GM10266 (cell line): ENCODE data around the gene ZBTB11.
"Not testable (repeated sequence)": the region's sequence is repeated elsewhere in the genome, so short reads cannot be mapped to it uniquely, and the experiment has no call there.

Source experiments
- DNase-seq: peaks from one replicate; pipeline ENCODE4 v3.0.0; 2012; ENCODE audit errors: extremely low spot score
- CTCF ChIP-seq: IDR thresholded peaks from 2 replicates; pipeline ENCODE4 v1.5.1; 2012; ENCODE audit warnings: mild to moderate bottlenecking, low read depth; ENCODE audit not compliant: control insufficient read depth, insufficient read depth; ENCODE audit errors: missing control alignments

Gene ZBTB11

GRCh38 chr3:101634591-101635196 is 42.2 kb downstream of the ZBTB11 start:
- DNase-seq: no peak
- TF ChIP-seq CTCF: no peak

- no peak for TF ChIP-seq CTCF
- no peak for DNase-seq
These were observed 43.7 kb downstream of the ZBTB11 start for GRCh38 chr3:101633186-101633585.

- no peak for TF ChIP-seq CTCF
These were observed 44.3 kb downstream of the ZBTB11 start for GRCh38 chr3:101632586-101632985.

GRCh38 chr3:101631959-101632358 is 45.0 kb downstream of the ZBTB11 start:
- DNase-seq: not testable (repeated sequence)

More at GRCh38 chr3:101632586-101632985, 44.3 kb downstream of the ZBTB11 start:
- no peak for DNase-seq

GRCh38 chr3:101631098-101631796 is 45.7 kb downstream of the ZBTB11 start:
- TF ChIP-seq CTCF: no peak
- DNase-seq: no peak

- no peak for TF ChIP-seq CTCF
- DNase-seq: no peak
These were observed 47.7 kb downstream of the ZBTB11 start for GRCh38 chr3:101629219-101629618.

- DNase-seq: no peak
- TF ChIP-seq CTCF: no peak
These were observed 51.1 kb downstream of the ZBTB11 start for GRCh38 chr3:101625879-101626278.

GRCh38 chr3:101624857-101625256 is 52.1 kb downstream of the ZBTB11 start:
- TF ChIP-seq CTCF: no peak
- DNase-seq: no peak
